HEK293T (cell line): ENCODE data around the gene ITM2B.

ENCODE experiments used
- CTCF ChIA-PET: fragments of 350-600 bp; formaldehyde crosslinking; extraction: SDS; loops from one replicate; lab custom pipeline; 2021; ENCODE audit warnings: antibody characterized with exemption, inconsistent platforms; lab: Yijun Ruan, JAX
- POLR2A ChIA-PET: fragments of 350-600 bp; formaldehyde crosslinking; extraction: SDS; loops from one replicate; lab custom pipeline; 2020; ENCODE audit warnings: antibody characterized with exemption, inconsistent platforms; lab: Yijun Ruan, JAX
- DNase-seq: peaks from one replicate; pipeline ENCODE4 v3.0.0; 2012; ENCODE audit warnings: mixed read lengths; ENCODE audit errors: extremely low spot score
- ARNT ChIP-seq: fragments of 450-650 bp; IDR thresholded peaks from 2 replicates; pipeline ENCODE4 v1.6.1; 2017; ENCODE audit warnings: mild to moderate bottlenecking
- BHLHE40 ChIP-seq: fragments of 450-650 bp; IDR thresholded peaks from 2 replicates; pipeline ENCODE4 v1.6.1; 2016; ENCODE audit warnings: mild to moderate bottlenecking, moderate library complexity, borderline replicate concordance
- ELF4 ChIP-seq: fragments of 450-650 bp; IDR thresholded peaks from 2 replicates; pipeline ENCODE4 v1.6.1; 2017; ENCODE audit warnings: antibody characterized with exemption
- FOXA1 ChIP-seq: fragments of 450-650 bp; IDR thresholded peaks from 2 replicates; pipeline ENCODE4 v1.6.1; 2016; ENCODE audit warnings: mild to moderate bottlenecking
- FOXK2 ChIP-seq: fragments of 450-650 bp; IDR thresholded peaks from 2 replicates; pipeline ENCODE4 v1.6.1; 2016; ENCODE audit warnings: mild to moderate bottlenecking
- HDGF ChIP-seq: fragments of 450-650 bp; IDR thresholded peaks from 2 replicates; pipeline ENCODE4 v1.6.1; 2017; ENCODE audit warnings: antibody characterized with exemption, borderline replicate concordance
- L3MBTL2 ChIP-seq: fragments of 450-650 bp; conservative IDR thresholded peaks from 2 replicates; pipeline ENCODE4 v1.6.1; 2016; ENCODE audit warnings: mild to moderate bottlenecking
- LEF1 ChIP-seq: fragments of 450-650 bp; IDR thresholded peaks from 2 replicates; pipeline ENCODE4 v1.6.1; 2017; ENCODE audit warnings: mild to moderate bottlenecking, borderline replicate concordance
- SP1 ChIP-seq: fragments of 450-650 bp; IDR thresholded peaks from 2 replicates; pipeline ENCODE4 v1.6.1; 2017
- SUZ12 ChIP-seq: fragments of 450-650 bp; IDR thresholded peaks from 2 replicates; pipeline ENCODE4 v1.6.1; 2016; ENCODE audit warnings: mild to moderate bottlenecking
- TARDBP ChIP-seq: fragments of 450-650 bp; IDR thresholded peaks from 2 replicates; pipeline ENCODE4 v1.6.1; 2016
- TF ChIP-seq, protein P1 (sequence below): fragments of 450-650 bp; IDR thresholded peaks from 2 replicates; pipeline ENCODE4 v1.6.1; 2016

Gene ITM2B

DNA sequence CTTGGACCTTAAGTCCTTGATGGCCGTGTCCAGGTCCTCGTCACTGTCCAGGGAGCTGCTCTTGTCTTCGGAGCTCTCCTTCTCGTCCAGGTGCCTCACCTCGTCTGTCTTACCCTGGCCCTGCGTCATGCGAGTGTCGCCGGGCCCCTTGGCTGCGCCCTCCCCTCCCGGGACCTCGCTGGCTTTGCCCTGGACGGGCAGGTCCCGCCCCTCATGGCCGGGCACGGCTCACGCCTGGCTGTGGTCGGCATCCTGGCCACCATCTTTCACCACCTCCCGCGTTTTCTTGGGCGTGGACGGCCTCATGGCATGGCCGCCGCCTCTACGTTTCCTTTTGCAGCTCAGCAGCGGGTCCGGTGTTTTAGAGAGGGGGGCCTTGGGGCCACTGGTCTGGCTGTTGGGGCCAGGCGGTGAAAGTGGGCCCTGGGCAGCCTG is 85.4 kb downstream of the ITM2B start:
- no peak for TF ChIP-seq ELF4
- TF ChIP-seq BHLHE40 = no peak
- TF ChIP-seq L3MBTL2 = no peak
- no peak for TF ChIP-seq SP1
- no peak for TF ChIP-seq LEF1
- TF ChIP-seq HDGF = no peak
- TF ChIP-seq ARNT = no peak
- TF ChIP-seq TARDBP = no peak
- TF ChIP-seq SUZ12 = no peak
- no peak for TF ChIP-seq FOXA1
- POLR2A ChIA-PET = no interaction called here
- DNase-seq = no peak
- CTCF ChIA-PET = no interaction called here

DNA sequence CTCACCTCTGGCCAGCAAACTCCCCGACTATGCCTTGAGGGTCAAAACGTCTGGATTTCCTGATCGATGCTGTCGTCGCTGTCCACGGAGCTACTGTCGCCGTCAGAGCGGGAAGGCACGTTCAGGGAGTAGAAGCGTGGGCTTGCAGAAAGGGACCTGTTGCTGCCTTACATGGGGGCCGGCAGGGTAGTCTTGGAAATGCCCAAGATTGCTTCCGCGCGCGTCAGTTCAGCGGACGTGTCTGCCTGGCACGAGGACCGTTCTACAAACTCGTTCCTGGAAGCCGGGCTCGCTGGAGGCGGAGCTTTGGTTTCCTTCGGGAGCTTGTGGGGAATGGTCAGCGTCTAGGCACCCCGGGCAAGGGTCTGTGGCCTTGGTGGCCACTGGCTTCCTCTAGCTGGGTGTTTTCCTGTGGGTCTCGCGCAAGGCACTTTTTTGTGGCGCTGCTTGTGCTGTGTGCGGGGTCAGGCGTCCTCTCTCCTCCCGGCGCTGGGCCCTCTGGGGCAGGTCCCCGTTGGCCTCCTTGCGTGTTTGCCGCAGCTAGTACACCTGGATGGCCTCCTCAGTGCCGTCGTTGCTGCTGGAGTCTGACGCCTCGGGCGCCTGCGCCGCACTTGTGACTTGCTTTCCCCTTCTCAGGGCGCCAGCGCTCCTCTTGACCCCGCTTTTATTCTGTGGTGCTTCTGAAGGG is 86.0 kb downstream of the ITM2B start:
- TF ChIP-seq, protein P1, sequence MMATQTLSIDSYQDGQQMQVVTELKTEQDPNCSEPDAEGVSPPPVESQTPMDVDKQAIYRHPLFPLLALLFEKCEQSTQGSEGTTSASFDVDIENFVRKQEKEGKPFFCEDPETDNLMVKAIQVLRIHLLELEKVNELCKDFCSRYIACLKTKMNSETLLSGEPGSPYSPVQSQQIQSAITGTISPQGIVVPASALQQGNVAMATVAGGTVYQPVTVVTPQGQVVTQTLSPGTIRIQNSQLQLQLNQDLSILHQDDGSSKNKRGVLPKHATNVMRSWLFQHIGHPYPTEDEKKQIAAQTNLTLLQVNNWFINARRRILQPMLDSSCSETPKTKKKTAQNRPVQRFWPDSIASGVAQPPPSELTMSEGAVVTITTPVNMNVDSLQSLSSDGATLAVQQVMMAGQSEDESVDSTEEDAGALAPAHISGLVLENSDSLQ = no peak
- TF ChIP-seq BHLHE40 (no peak), L3MBTL2 (no peak), SUZ12 (no peak), TARDBP (no peak), FOXA1 (no peak), SP1 (no peak), HDGF (no peak), ARNT (no peak), FOXK2 (no peak)
- ChIA-PET POLR2A (no interaction called here), CTCF (no interaction called here)
- DNase-seq = no peak
